Psoas muscle (tissue), 8 donors: ENCODE results near the gene ZNF804A. TPM values are rescaled to one million over a fixed set of nuclear protein-coding genes. Genes with fewer than 3 reads are reported as not detected.

Source experiments
- ATAC-seq, 4 donors: fragments of 200-7000 bp; cut with Tn5 transposase; one replicate each; pipeline ENCODE4 v1.9.1; 2020; ENCODE audit warnings: moderate library complexity in 3 of 4, mild to moderate bottlenecking in 2 of 4
- DNase-seq, 2 donors: peaks; one replicate each; pipeline ENCODE4 v3.0.0-alpha.2; 2020
- H3K27ac ChIP-seq: fragments of 200-600 bp; one replicate; pipeline ENCODE4 v1.8.0; 2022
- H3K27me3 ChIP-seq, 3 donors: fragments of 200-600 bp in 1 of 3; one replicate each; pipeline versions ENCODE4 v1.6.1 to v1.8.0; 2013 to 2022; ENCODE audit warnings: low read length in 2 of 3, mild to moderate bottlenecking in 2 of 3, moderate library complexity in 1 of 3; ENCODE audit not compliant: insufficient read depth in 3 of 3
- H3K36me3 ChIP-seq, 2 donors: fragments of 200-600 bp in 1 of 2; one replicate each; pipeline versions ENCODE4 v1.6.1 to v1.8.0; 2013 to 2022; ENCODE audit warnings: low read depth in 1 of 2, mild to moderate bottlenecking in 1 of 2, moderate library complexity in 1 of 2; ENCODE audit not compliant: insufficient read depth in 1 of 2
- H3K4me1 ChIP-seq: fragments of 200-600 bp; one replicate; pipeline ENCODE4 v1.8.0; 2022
- H3K4me3 ChIP-seq: fragments of 200-600 bp; one replicate; pipeline ENCODE4 v1.8.0; 2022; ENCODE audit warnings: mild to moderate bottlenecking
- H3K9me3 ChIP-seq: fragments of 200-600 bp; one replicate; pipeline ENCODE4 v1.8.0; 2022
- WGBS, 3 donors: extraction: QIAGEN DNeasy Blood & Tissue Kit; methylation state at CpG; one replicate each; pipeline versions ENCODE4 v1.1.6 to v1.1.7; 2013; 5-methylcytosine and 5-hydroxymethylcytosine counted together
- intact Hi-C, 2 donors: fragments of 100-400 bp; cut with DNase I; formaldehyde crosslinking; loops; one replicate each; pipeline versions ENCODE4 v1.11.0 to v1.14.2; 2022
- polyA plus RNA-seq, 3 donors: library from polyadenylated mRNA; stranded (reverse); fragments of 200-250 nt; gene quantifications; one replicate each; pipeline ENCODE4 v1.2.3, GENCODE V29; 2013
- total RNA-seq, 4 donors: library from RNA; stranded (reverse); fragmentation: NEBNext Ultra II Directional in 2 of 4; extraction: Animal tissue kit (Norgen Biotek cat#: 25700) in 2 of 4; gene quantifications; one replicate each; pipeline versions ENCODE4 v1.2.1 to v1.2.4, GENCODE V29; 2021 to 2023
- TF ChIP-seq, protein P1 (sequence below): fragments of 200-600 bp; IDR thresholded peaks from one replicate; pipeline ENCODE4 v1.8.0; 2022; ENCODE audit warnings: antibody characterized with exemption
- donor health status: healthy with polysubstance abuse.
- donor health status: DM: no; HTN: no; CAD: no; lungs with moderate emphysema.
- donor health status: Bipolar disorder and iron deficiency.
- donor health status: healthy.
- donor health status: DM: yes; HTN: yes; CAD: no.
- donor health status: DM: no; HTN: no; CAD: no.
- donor health status: DM: no; HTN: no; CAD: no.
- donor health status: DM: yes; HTN: yes; CAD: no.

Gene ZNF804A
- total and polyA plus RNA-seq, 7 donors: not detected

DNA sequence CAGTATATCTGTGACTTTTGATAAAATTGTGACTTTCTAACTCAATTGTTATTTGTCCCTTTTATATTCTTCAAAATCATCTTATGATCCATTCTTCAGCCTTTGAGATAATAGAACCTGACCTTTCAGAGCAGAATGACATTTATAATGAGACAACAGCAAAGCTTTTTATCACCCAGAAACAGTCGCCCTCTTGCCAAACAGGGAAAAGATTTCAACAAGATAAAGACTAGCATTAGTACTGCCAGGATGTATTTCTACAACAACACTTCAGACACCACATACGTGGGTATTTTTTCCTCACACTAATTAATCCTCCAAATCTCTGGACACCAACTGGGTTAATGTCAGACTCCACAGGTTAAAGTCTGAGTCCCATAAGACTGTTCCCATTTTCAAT is 249.0 kb downstream of the ZNF804A start:
- no peak overlapping the region for H3K27ac ChIP-seq
- TF ChIP-seq, protein P1, sequence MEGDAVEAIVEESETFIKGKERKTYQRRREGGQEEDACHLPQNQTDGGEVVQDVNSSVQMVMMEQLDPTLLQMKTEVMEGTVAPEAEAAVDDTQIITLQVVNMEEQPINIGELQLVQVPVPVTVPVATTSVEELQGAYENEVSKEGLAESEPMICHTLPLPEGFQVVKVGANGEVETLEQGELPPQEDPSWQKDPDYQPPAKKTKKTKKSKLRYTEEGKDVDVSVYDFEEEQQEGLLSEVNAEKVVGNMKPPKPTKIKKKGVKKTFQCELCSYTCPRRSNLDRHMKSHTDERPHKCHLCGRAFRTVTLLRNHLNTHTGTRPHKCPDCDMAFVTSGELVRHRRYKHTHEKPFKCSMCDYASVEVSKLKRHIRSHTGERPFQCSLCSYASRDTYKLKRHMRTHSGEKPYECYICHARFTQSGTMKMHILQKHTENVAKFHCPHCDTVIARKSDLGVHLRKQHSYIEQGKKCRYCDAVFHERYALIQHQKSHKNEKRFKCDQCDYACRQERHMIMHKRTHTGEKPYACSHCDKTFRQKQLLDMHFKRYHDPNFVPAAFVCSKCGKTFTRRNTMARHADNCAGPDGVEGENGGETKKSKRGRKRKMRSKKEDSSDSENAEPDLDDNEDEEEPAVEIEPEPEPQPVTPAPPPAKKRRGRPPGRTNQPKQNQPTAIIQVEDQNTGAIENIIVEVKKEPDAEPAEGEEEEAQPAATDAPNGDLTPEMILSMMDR: no peak
- H3K27me3 ChIP-seq: no peaks in the 10 kb centered on the region
- no peaks in the 10 kb centered on the region for H3K9me3 ChIP-seq
- DNase-seq: no peak
- no peaks in the 10 kb centered on the region for H3K4me1 ChIP-seq
- no peak overlapping the region for H3K4me3 ChIP-seq
- intact Hi-C loops: no loop called here
- WGBS, 3 donors: 56 to 75% (median 58%) methylated on average over 2 of the region's 2 CpGs
- no peaks in the 10 kb centered on the region for H3K36me3 ChIP-seq
- ATAC-seq: no peak

DNA sequence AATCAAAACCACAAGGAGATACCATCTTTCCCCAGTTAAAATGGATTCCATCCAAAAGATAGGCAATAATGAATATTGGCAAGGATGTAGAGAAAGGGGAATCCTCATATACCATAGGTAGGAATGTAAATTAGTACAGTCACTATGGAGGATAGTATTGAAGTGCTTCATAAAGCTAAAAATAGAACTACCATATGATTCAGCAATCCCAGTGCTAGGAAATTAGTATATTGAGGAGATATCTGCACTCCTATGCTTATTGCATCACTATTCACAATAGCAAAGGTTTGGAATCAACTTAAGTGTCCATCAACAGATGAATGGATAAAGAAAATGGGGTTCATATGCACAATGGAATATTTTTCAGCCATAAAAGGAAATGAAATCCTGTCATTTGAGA is 251.2 kb downstream of the ZNF804A start:
- DNase-seq (no peak), ATAC-seq (no peak)
- H3K4me3 ChIP-seq: no peak overlapping the region
- TF ChIP-seq, protein P1: no peak
- no peaks in the 10 kb centered on the region for H3K9me3 ChIP-seq
- no peak overlapping the region for H3K27ac ChIP-seq
- H3K36me3 ChIP-seq: no peaks in the 10 kb centered on the region
- no peaks in the 10 kb centered on the region for H3K27me3 ChIP-seq
- intact Hi-C loops: no loop called here
- H3K4me1 ChIP-seq: no peaks in the 10 kb centered on the region

DNA sequence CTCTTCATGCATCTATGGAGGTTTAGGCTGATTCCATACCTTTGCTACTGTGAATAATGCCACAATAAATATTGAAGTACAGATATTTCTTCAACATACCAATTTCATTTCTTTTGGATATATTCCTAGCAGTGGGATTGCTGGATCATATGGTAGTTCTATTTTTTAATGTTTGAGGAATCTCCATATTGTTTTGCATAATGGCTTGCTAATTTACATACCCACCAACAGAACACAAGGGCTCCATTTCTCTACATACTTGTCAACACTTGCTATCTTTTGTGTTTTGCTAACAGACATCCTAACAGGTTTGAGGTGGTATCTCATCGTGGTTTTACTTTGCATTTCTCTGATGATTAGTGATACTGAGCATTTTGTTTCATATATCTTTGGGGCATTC is 253.2 kb downstream of the ZNF804A start:
- no peaks in the 10 kb centered on the region for H3K9me3 ChIP-seq
- no peak overlapping the region for H3K4me3 ChIP-seq
- DNase-seq (no peak), ATAC-seq (no peak)
- H3K4me1 ChIP-seq: no peaks in the 10 kb centered on the region
- intact Hi-C loops: no loop called here
- no peak overlapping the region for H3K27ac ChIP-seq
- 68 to 84% (median 76%) methylated on average over 1 of the region's 1 CpG for WGBS, 3 donors
- TF ChIP-seq, protein P1: no peak
- H3K36me3 ChIP-seq: no peaks in the 10 kb centered on the region
- H3K27me3 ChIP-seq: no peaks in the 10 kb centered on the region

DNA sequence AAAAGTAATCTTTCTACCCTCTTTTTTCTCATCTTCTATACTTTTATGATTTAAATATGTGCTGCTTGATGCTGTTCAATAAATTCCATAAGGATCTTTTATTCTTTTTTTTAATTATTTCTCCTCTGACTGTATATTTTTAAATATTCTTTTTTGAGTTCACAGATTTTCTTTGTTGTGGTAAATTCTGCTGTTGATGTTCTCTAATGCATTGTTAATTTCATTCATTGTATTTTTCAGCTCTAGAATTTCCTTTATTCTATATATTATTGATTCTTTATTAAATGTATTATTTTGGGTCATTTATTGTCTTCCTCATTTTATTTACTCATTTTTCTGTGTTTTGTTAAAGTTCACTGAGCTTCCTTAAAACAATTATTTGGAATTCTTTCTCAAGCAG is 260.9 kb downstream of the ZNF804A start:
- Histone ChIP-seq H3K9me3 (no peaks in the 10 kb centered on the region), H3K27ac (no peak overlapping the region), H3K4me3 (no peak overlapping the region), H3K27me3 (no peaks in the 10 kb centered on the region), H3K4me1 (no peaks in the 10 kb centered on the region), H3K36me3 (no peaks in the 10 kb centered on the region)
- no peak for DNase-seq
- TF ChIP-seq, protein P1: no peak
- intact Hi-C loops: no loop called here
- ATAC-seq: no peak

DNA sequence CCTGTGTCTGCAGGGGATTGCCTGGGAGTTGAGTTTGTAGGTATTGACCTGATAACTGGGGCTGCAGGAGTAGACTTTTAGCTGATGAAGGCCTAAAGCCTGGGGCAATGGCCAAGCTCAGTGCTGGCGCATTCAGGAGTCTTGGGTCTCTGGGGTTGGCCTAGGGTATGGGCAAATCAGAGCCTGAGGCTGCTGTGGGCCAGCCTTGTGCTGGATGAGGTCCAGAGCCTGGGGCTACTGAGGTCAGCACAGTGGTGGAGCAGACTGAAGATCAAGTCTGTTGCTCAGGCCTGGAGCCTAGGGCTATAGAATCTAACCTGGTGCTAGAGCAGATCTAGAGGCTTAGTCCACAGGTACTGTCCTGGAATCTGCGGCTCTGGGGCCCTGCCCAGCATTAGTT is 262.4 kb downstream of the ZNF804A start:
- Histone ChIP-seq H3K27me3 (no peaks in the 10 kb centered on the region), H3K27ac (no peak overlapping the region), H3K4me3 (no peak overlapping the region), H3K4me1 (no peaks in the 10 kb centered on the region), H3K36me3 (no peaks in the 10 kb centered on the region), H3K9me3 (no peaks in the 10 kb centered on the region)
- TF ChIP-seq, protein P1: no peak
- intact Hi-C loops: no loop called here
- ATAC-seq (no peak), DNase-seq (no peak)
- 86 to 97% (median 93%) methylated on average over 2 of the region's 2 CpGs for WGBS, 3 donors
